ENCODE results near the gene ATP6V0A4. TPM values are rescaled to one million over a fixed set of nuclear protein-coding genes. Genes with fewer than 3 reads are reported as not detected.

ATP6V0A4 gene
- not detected in 2 replicates for total RNA-seq

GRCh38 chr7:138797715-138798320 lies at the start of gene ATP6V0A4, which contains the start of gene TMEM213:
TSS of gene ATP6V0A4 (minus strand) at chr7:138798196. CDS start at chr7:138771247, 26,949 bp downstream.
TSS of gene TMEM213 (plus strand) at chr7:138797994. CDS start at chr7:138798105, 111 bp downstream.

GRCh38 chr7:138700857-138701536 lies 97.0 kb downstream of the ATP6V0A4 start, which contains the start of gene SVOPL:
TSS of gene SVOPL (minus strand) at chr7:138701362. CDS start at chr7:138679045, 22,317 bp downstream.

Other genes with a start within 250 kb of the ATP6V0A4 start
- not detected in 2 replicates for gene SVOPL, start 96.8 kb downstream of the ATP6V0A4 start, total RNA-seq
- gene TMEM213, start 202 bp downstream of the ATP6V0A4 start, total RNA-seq, result not detected in 2 replicates
- gene KIAA1549, start 183.2 kb upstream of the ATP6V0A4 start, total RNA-seq, result 0.52 and 0.63 TPM in 2 replicates
- 2.8 and 3.8 TPM in 2 replicates for gene ZC3HAV1L, start 237.8 kb upstream of the ATP6V0A4 start, total RNA-seq

Measured in bronchial smooth muscle cell (primary cell).